HCT116 (cell line): ENCODE measurements around the gene C1QTNF12. TPM values are rescaled to one million over a fixed set of nuclear protein-coding genes. Genes with fewer than 3 reads are reported as not detected.
"Not testable (repeated sequence)": the region's sequence is repeated elsewhere in the genome, so short reads cannot be mapped to it uniquely, and the experiment has no call there.

Experiments
- ATAC-seq: fragments of 200-7000 bp; cut with Tn5 transposase; 2 replicates; pipeline ENCODE4 v1.9.1; 2020; ENCODE audit warnings: mild to moderate bottlenecking, moderate library complexity
- BruUV-seq: library from RNA; stranded (reverse); fragments of 400-500 nt; replicated peaks from 2 replicates; lab custom pipeline; 2021; lab: Mats Ljungman, UMichigan
- CTCF ChIA-PET: fragments of 300-600 bp; sonication (Branson Sonifier 250); formaldehyde crosslinking; loops from one replicate; lab custom pipeline; 2021; ENCODE audit warnings: antibody characterized with exemption; lab: Charles Lee
- POLR2A ChIA-PET: fragments of 300-600, 350-600 bp; sonication (Branson Sonifier 250); formaldehyde crosslinking; loops from one replicate; lab custom pipeline; 2021; ENCODE audit warnings: antibody characterized with exemption; lab: Charles Lee
- RAD21 ChIA-PET, 2 experiments: fragments of 300-600 bp; sonication (Branson Sonifier 250); formaldehyde crosslinking; loops; one replicate each; lab custom pipeline; 2023; ENCODE audit warnings: low total read pairs in 2 of 2; ENCODE audit not compliant: uncharacterized antibody in 2 of 2, unreplicated experiment in 2 of 2, low non-redundant PET in 1 of 2; lab: Charles Lee
- DNase-seq: peaks from one replicate; pipeline ENCODE4 v3.0.0-alpha.2; 2010; ENCODE audit warnings: low read depth, low spot score
- H2AFZ ChIP-seq: fragments of 200-600 bp; shearing (Covaris generic), sonication (generic); 2 replicates; pipeline ENCODE4 v1.6.1; 2017; ENCODE audit warnings: low read depth, mixed run types, mixed read lengths, antibody characterized with exemption, low read length; ENCODE audit not compliant: poor library complexity, severe bottlenecking
- H3K27ac ChIP-seq: 2 replicates; pipeline ENCODE4 v1.5.1; 2012; ENCODE audit warnings: low read depth, low read length
- H3K27me3 ChIP-seq: fragments of 200-600 bp; sonication (generic); 2 replicates; pipeline ENCODE4 v1.6.1; 2016; ENCODE audit warnings: mixed run types, low read length, mixed read lengths; ENCODE audit not compliant: insufficient read depth
- H3K36me3 ChIP-seq, 2 experiments: fragments of 200-500 bp in 1 of 2; fragments of 200-600 bp in 1 of 2; sonication (Bioruptor generic) in 1 of 2; sonication (generic) in 1 of 2; 2 replicates each; pipeline versions ENCODE4 v1.5.1 to v1.6.1; 2014 to 2016; ENCODE audit warnings: low read length in 2 of 2, inconsistent platforms in 1 of 2, mixed read lengths in 1 of 2, mixed run types in 1 of 2; ENCODE audit not compliant: insufficient read depth in 2 of 2, control insufficient read depth in 1 of 2
- H3K4me1 ChIP-seq, 2 experiments: fragments of 200-600 bp in 1 of 2; sonication (generic) in 1 of 2; 2 replicates each; pipeline versions ENCODE4 v1.5.1 to v1.6.1; 2012 to 2017; ENCODE audit warnings: low read length in 2 of 2, inconsistent platforms in 1 of 2, mild to moderate bottlenecking in 1 of 2, mixed read lengths in 1 of 2, mixed run types in 1 of 2, moderate library complexity in 1 of 2; ENCODE audit not compliant: insufficient read depth in 2 of 2, control insufficient read depth in 1 of 2
- H3K4me2 ChIP-seq: fragments of 200-600 bp; sonication (generic); 2 replicates; pipeline ENCODE4 v1.6.1; 2017; ENCODE audit warnings: mixed run types, low read length, mixed read lengths
- H3K4me3 ChIP-seq, 2 experiments: fragments of 200-600 bp in 1 of 2; sonication (generic) in 1 of 2; replicated peaks in 1 of 2; 2 replicates each; pipeline ENCODE4 v1.5.1; 2011 to 2016; ENCODE audit warnings: low read length in 2 of 2, control low read depth in 1 of 2, low read depth in 1 of 2, mild to moderate bottlenecking in 1 of 2, mixed read lengths in 1 of 2, mixed run types in 1 of 2
- H3K79me2 ChIP-seq: fragments of 200-600 bp; sonication (generic); 2 replicates; pipeline ENCODE4 v1.6.1; 2017; ENCODE audit warnings: mild to moderate bottlenecking, mixed run types, low read length, moderate library complexity, mixed read lengths; ENCODE audit not compliant: insufficient read depth
- H3K9ac ChIP-seq: fragments of 200-600 bp; sonication (generic); 2 replicates; pipeline ENCODE4 v1.6.1; 2016; ENCODE audit warnings: low read length, mixed read lengths
- H3K9me2 ChIP-seq: fragments of 200-600 bp; sonication (generic), shearing (Covaris generic); 2 replicates; pipeline ENCODE4 v1.6.1; 2017; ENCODE audit warnings: mixed run types, mild to moderate bottlenecking, moderate library complexity; ENCODE audit not compliant: insufficient read depth
- H3K9me3 ChIP-seq, 2 experiments: fragments of 200-500 bp in 1 of 2; fragments of 200-600 bp in 1 of 2; sonication (Bioruptor generic) in 1 of 2; sonication (generic) in 1 of 2; 2 replicates each; pipeline ENCODE4 v1.6.1; 2014 to 2017; ENCODE audit warnings: low read length in 2 of 2, mixed read lengths in 2 of 2, inconsistent platforms in 1 of 2, low read depth in 1 of 2, mild to moderate bottlenecking in 1 of 2, mixed run types in 1 of 2, moderate library complexity in 1 of 2; ENCODE audit not compliant: control insufficient read depth in 1 of 2, insufficient read depth in 1 of 2
- H4K20me1 ChIP-seq: fragments of 200-600 bp; sonication (generic), shearing (Covaris generic); 2 replicates; pipeline ENCODE4 v1.6.1; 2017; ENCODE audit warnings: mixed run types, mild to moderate bottlenecking, moderate library complexity; ENCODE audit not compliant: insufficient read depth
- EZH2 ChIP-seq: fragments of 200-600 bp; sonication (generic); IDR thresholded peaks from 2 replicates; pipeline ENCODE4 v1.6.1; 2017; ENCODE audit warnings: antibody characterized with exemption, mixed run types
- RAD21 ChIP-seq: IDR thresholded peaks from 2 replicates; pipeline ENCODE4 v1.6.1; 2012; ENCODE audit warnings: low read depth, mild to moderate bottlenecking
- ZFX ChIP-seq: fragments of 450-650 bp; IDR thresholded peaks from 2 replicates; pipeline ENCODE4 v1.6.1; 2017
- intact Hi-C: fragments of 100-400 bp; cut with micrococcal nuclease; formaldehyde crosslinking; loops from 2 replicates; pipeline ENCODE4 v1.10.0; 2022
- total RNA-seq: library from RNA; stranded (reverse); gene quantifications from one replicate; pipeline ENCODE4 v1.2.1, GENCODE V29; 2021; ENCODE audit not compliant: unreplicated experiment

C1QTNF12 gene
- total RNA-seq, 1 experiment from 2014 or later, result 6.9 TPM

- no TSS peak for BruUV-seq
- Histone ChIP-seq H3K79me2 (no peaks in the 10 kb centered on the region), H2AFZ (no peak overlapping the region), H3K9ac (no peak overlapping the region), H3K27me3 (no peaks in the 10 kb centered on the region), H3K27ac (no peak overlapping the region), H3K9me2 (no peaks in the 10 kb centered on the region), H3K4me1 (peaks cover 0 to 5% of the 10 kb centered on the region in 2 experiments; a peak in 1 of 4 replicates), H4K20me1 (no peaks in the 10 kb centered on the region), H3K4me2 (no peak overlapping the region), H3K36me3 (no peaks in the 10 kb centered on the region), H3K9me3 (peaks cover 0 to 5% of the 10 kb centered on the region in 2 experiments; a peak in 1 of 4 replicates), H3K4me3 (no peak overlapping the region)
- ChIA-PET RAD21 (no interaction called here), CTCF (no interaction called here), POLR2A (no interaction called here)
- DNase-seq (no peak), ATAC-seq (no peak)
- TF ChIP-seq EZH2 (no peak), ZFX (no peak), RAD21 (no peak)
- intact Hi-C loops, result no loop called here
These were observed 49.9 kb downstream of the C1QTNF12 start for GRCh38 chr1:1196431-1197187.

- BruUV-seq, ATAC-seq: not testable (repeated sequence)
These were observed 50.8 kb downstream of the C1QTNF12 start for GRCh38 chr1:1195726-1196125.

More at GRCh38 chr1:1195726-1196125, 50.8 kb downstream of the C1QTNF12 start:
- H3K4me3 ChIP-seq, CTCF ChIA-PET, H3K9me2 ChIP-seq, RAD21 ChIA-PET, H2AFZ ChIP-seq, H3K4me2 ChIP-seq, H3K36me3 ChIP-seq, H3K4me1 ChIP-seq, H3K9ac ChIP-seq, H3K27me3 ChIP-seq, POLR2A ChIA-PET, DNase-seq, H4K20me1 ChIP-seq, H3K27ac ChIP-seq, H3K79me2 ChIP-seq, intact Hi-C loops: not testable (repeated sequence)
- H3K9me3 ChIP-seq, result peaks cover 0 to 11% of the 10 kb centered on the region in 2 experiments; a peak in 1 of 4 replicates
